ENCODE measurements around the gene TFF1. TPM values are rescaled to one million over a fixed set of nuclear protein-coding genes. Genes with fewer than 3 reads are reported as not detected.
A peak's percentile ranks its signal among the peaks of the same experiment; 100 is the strongest.

The TFF1 gene
- total and polyA plus RNA-seq, 2 of the 4 experiments (the other 2 are of a cell fraction): not detected

DNA sequence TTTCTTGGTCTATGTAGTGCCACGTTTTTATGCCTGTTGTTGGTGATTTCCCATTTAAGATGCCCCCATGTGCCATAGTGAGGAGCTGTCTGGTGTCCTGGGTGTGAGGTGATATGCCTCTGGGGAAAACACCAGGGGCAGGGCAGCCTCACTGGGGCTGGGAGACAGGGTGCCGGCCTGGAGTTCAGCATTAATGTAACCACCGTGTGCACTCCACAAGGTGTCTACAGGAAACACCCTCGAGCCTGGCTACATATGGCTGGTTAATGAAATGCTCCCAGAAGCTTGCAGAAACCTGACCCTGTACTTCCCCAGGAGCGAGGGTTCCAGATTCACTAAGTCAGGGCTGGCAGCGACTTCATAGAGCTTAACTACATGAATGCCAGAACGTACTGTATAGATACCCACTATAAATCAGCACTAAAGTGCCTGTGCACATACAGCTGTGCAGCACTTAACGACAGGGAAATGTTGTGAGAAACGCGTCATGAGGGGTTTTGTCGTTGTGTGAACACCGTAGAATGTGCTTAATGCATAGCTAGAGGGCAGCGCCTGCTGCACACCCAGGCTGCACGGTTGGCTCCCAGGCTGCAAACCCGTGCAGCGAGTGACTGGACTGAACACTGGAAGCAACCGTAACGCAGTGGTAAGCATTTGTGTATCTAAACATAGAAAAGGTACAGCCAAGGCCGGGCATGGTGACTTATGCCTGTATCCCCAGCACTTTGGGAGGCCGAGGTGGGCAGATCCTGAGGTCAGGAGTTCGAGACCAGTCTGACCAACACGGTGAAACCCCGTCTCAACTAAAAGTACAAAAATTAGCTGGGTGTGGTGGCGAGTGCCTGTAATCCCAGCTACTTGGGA lies 25.9 kb downstream of the TFF1 start:
- Histone ChIP-seq H2BK20ac (ENCODE audit: low read depth, low read length) (no peak overlapping the region), H2BK120ac (ENCODE audit: low read depth, low read length) (no peak overlapping the region), H3K4me1 (ENCODE audit: control insufficient read depth, insufficient read depth, low read length) (no peaks in the 10 kb centered on the region; the same call in 1 of the 2 replicates), H3K4me2 (ENCODE audit: low read depth, low read length) (no peak overlapping the region), H2AK5ac (ENCODE audit: low read depth, low read length) (no peak overlapping the region), H3K27me3 (ENCODE audit: control insufficient read depth, insufficient read depth, low read length) (peaks cover 15% of the 10 kb centered on the region), H4K20me1 (ENCODE audit: insufficient read depth, low read length) (no peaks in the 10 kb centered on the region), H3K27ac (ENCODE audit: insufficient read depth, low read length) (no peak overlapping the region), H3K36me3 (ENCODE audit: control insufficient read depth, insufficient read depth, low read length) (no peaks in the 10 kb centered on the region), H3K9me1 (ENCODE audit: insufficient read depth, low read length) (no peaks in the 10 kb centered on the region; the same call in 1 of the 2 replicates), H2AK9ac (replicated peaks; ENCODE audit: low read depth, low read length, poor library complexity) (no peak overlapping the region), H3K14ac (replicated peaks; ENCODE audit: low read depth, low read length) (no peak overlapping the region), H3K4ac (ENCODE audit: low read depth, low read length) (no peak overlapping the region), H2AFZ (replicated peaks; ENCODE audit: low read length, poor library complexity) (peak overlapping the region; percentile 32), H4K5ac (ENCODE audit: low read depth, low read length) (no peak overlapping the region), H4K8ac (ENCODE audit: low read depth in 2 of 2, low read length in 2 of 2) (no peak overlapping the region), H4K91ac (ENCODE audit: insufficient read depth, low read depth, low read length) (no peak overlapping the region), H3K79me1 (ENCODE audit: low read depth in 1 of 2, low read length in 2 of 2) (no peaks in the 10 kb centered on the region), H3K18ac (ENCODE audit: low read depth, low read length) (no peak overlapping the region), H3K4me3 (ENCODE audit: insufficient read depth, low read depth, low read length) (no peak overlapping the region), H3K9me3 (ENCODE audit: control insufficient read depth, insufficient read depth, low read length) (no peaks in the 10 kb centered on the region), H3K9ac (ENCODE audit: low read depth, low read length) (no peak overlapping the region), H3K56ac (ENCODE audit: extremely low read depth, insufficient read depth, low read length) (no peak overlapping the region), H3K23ac (ENCODE audit: low read depth, low read length) (no peak overlapping the region), H2BK5ac (ENCODE audit: low read depth, low read length, poor library complexity, severe bottlenecking) (no peak overlapping the region), H2BK15ac (ENCODE audit: low read depth, low read length) (no peak overlapping the region)
- dilution Hi-C loops (cut with HindIII; ENCODE audit: low sequenced_read_pairs, unreplicated experiment): no loop called here
- POLR2A ChIA-PET (ENCODE audit: unreplicated experiment): no interaction called here
- no peak for ATAC-seq (ENCODE audit: low read depth)
- no TSS peak for BruUV-seq (replicated peaks)
- 77% methylated on average over 9 of the region's 24 CpGs; no CpG with 5 or more reads in 1 of the 2 experiments for WGBS, 2 experiments (ENCODE audit: extremely low coverage in 2 of 2, insufficient read length in 1 of 2)
- DNase-seq: no peak
- TF ChIP-seq CEBPB (IDR thresholded peaks at IDR 0.05; ENCODE audit: low read depth, low read length): no peak
- no peak for TF ChIP-seq CHD1 (IDR thresholded peaks at IDR 0.05; ENCODE audit: low read depth, low read length)
- no peak for TF ChIP-seq POLR2A (IDR thresholded peaks at IDR 0.05; ENCODE audit: low read depth, low read length)
- no peak for TF ChIP-seq MAZ (IDR thresholded peaks at IDR 0.05; ENCODE audit: borderline replicate concordance, low read depth, low read length)
- no peak for TF ChIP-seq FOS (IDR thresholded peaks at IDR 0.05; ENCODE audit: low read depth, low read length)
- TF ChIP-seq RFX5 (IDR thresholded peaks at IDR 0.05; ENCODE audit: low read depth, low read length): no peak
- no peak for TF ChIP-seq MAFK (IDR thresholded peaks at IDR 0.05; ENCODE audit: low read depth, low read length)
- TF ChIP-seq RAD21 (IDR thresholded peaks at IDR 0.05; ENCODE audit: low read length): no peak
- no peak for TF ChIP-seq MXI1 (IDR thresholded peaks at IDR 0.05; ENCODE audit: borderline replicate concordance, low read depth, low read length)
- in situ Hi-C loops (cut with MboI; ENCODE audit: low sequenced_read_pairs): no loop called here
- intact Hi-C loops (cut with micrococcal nuclease): no loop called here
- CTCF ChIA-PET: no interaction called here
